ENCODE data around the gene THEM5. TPM values are rescaled to one million over a fixed set of nuclear protein-coding genes. Genes with fewer than 3 reads are reported as not detected.

THEM5 gene
- total and polyA plus RNA-seq, 10 of the 15 experiments (the other 5 are each of a cell fraction or from before 2014, with no cell fraction given): 0.16 TPM; not detected in 9

GRCh38 chr1:151800830-151801229, 52.7 kb downstream of the THEM5 start:
- ChIA-PET CTCF (interaction anchor here (1.5 kb wide), 1 partner anchor 11 kb away, joined by 4 read pairs; no protein-coding TSS in a partner anchor), POLR2A (no interaction called here), RAD21 (ENCODE audit: unreplicated experiment) (no interaction called here), SMC1A (ENCODE audit: uncharacterized antibody, unreplicated experiment) (no interaction called here)
- intact Hi-C loops (cut with micrococcal nuclease; ENCODE audit: unreplicated experiment) (no loop called here), in situ Hi-C loops (cut with MboI) (no loop called here)
- 39% methylated on average over 8 of the region's 8 CpGs for WGBS (ENCODE audit: insufficient coverage, insufficient replicate concordance, low lambda C conversion rate, missing lambda C conversion rate)
- Histone ChIP-seq H3K36me3 (ENCODE audit: control insufficient read depth in 2 of 2, insufficient read depth in 2 of 2, low read length in 1 of 2) (no peaks in the 10 kb centered on the region), H4K20me1 (ENCODE audit: control insufficient read depth, insufficient read depth) (no peaks in the 10 kb centered on the region), H3K4me2 (ENCODE audit: control insufficient read depth, insufficient read depth) (no peak overlapping the region), H3K9me3 (replicated peaks; ENCODE audit: control insufficient read depth, insufficient read depth, low read length) (no peaks in the 10 kb centered on the region), H3K9ac (ENCODE audit: control insufficient read depth, insufficient read depth, low read length) (no peak overlapping the region), H3K79me2 (ENCODE audit: control insufficient read depth, insufficient read depth, low read length) (no peaks in the 10 kb centered on the region), H3K4me1 (ENCODE audit: control insufficient read depth, insufficient read depth, low read length) (peaks cover 6% of the 10 kb centered on the region; the same call in 1 of the 2 replicates), H3K27me3 (replicated peaks in 1 of 2; ENCODE audit: control insufficient read depth in 2 of 2, insufficient read depth in 2 of 2, low read length in 1 of 2) (peaks cover 0 to 11% of the 10 kb centered on the region in 2 experiments; a peak in 2 of 4 replicates), H2AFZ (ENCODE audit: control insufficient read depth, low read depth, low read length) (no peak overlapping the region), H3K27ac (ENCODE audit: control insufficient read depth, insufficient read depth) (no peak overlapping the region), H3K4me3 (no peak overlapping the region)
- no peak for TF ChIP-seq ESRRA (IDR thresholded peaks at IDR 0.05; ENCODE audit: low read length)
- no peak for TF ChIP-seq RAD51 (IDR thresholded peaks at IDR 0.05)
- TF ChIP-seq KLF5 (IDR thresholded peaks at IDR 0.05; ENCODE audit: partially characterized antibody): no peak
- TF ChIP-seq, protein P1, sequence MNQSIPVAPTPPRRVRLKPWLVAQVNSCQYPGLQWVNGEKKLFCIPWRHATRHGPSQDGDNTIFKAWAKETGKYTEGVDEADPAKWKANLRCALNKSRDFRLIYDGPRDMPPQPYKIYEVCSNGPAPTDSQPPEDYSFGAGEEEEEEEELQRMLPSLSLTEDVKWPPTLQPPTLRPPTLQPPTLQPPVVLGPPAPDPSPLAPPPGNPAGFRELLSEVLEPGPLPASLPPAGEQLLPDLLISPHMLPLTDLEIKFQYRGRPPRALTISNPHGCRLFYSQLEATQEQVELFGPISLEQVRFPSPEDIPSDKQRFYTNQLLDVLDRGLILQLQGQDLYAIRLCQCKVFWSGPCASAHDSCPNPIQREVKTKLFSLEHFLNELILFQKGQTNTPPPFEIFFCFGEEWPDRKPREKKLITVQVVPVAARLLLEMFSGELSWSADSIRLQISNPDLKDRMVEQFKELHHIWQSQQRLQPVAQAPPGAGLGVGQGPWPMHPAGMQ (IDR thresholded peaks at IDR 0.05; ENCODE audit: borderline replicate concordance): no peak
- TF ChIP-seq NR2C1 (IDR thresholded peaks at IDR 0.05): 0 out of 2 replicates have a peak, but pooled peaks have one; percentile 16
- no peak for TF ChIP-seq SMAD5 (IDR thresholded peaks at IDR 0.05; ENCODE audit: low read depth)
- 0 out of 2 replicates have a peak, but pooled peaks have one; percentile 27 for TF ChIP-seq NR2F1 (conservative IDR thresholded peaks at IDR 0.05)
- TF ChIP-seq BCLAF1 (IDR thresholded peaks at IDR 0.05): no peak
- no peak for TF ChIP-seq EZH2 (IDR thresholded peaks at IDR 0.05; ENCODE audit: borderline replicate concordance, control insufficient read depth, low read depth, low read length)
- TF ChIP-seq PAX8 (IDR thresholded peaks at IDR 0.05): no peak
- DNase-seq (ENCODE audit: low read depth, low spot score) (no peak), ATAC-seq (no peak), FAIRE-seq (no peak)
- BruUV-seq (replicated peaks): no TSS peak

Data from GM12878 (cell line).